Measurements from ENCODE around the gene ZNF487. TPM values are rescaled to one million over a fixed set of nuclear protein-coding genes. Genes with fewer than 3 reads are reported as not detected.

The ZNF487 gene
- total RNA-seq, 2 donors from 2014 or later: 2.8 to 4.5 TPM

GRCh38 chr10:43411536-43411935, 25.4 kb upstream of the ZNF487 start:
- DNase-seq: no peak
- intact Hi-C loops (cut with DNase I): no loop called here
- Histone ChIP-seq H3K27me3 (no peaks in the 10 kb centered on the region), H3K27ac (no peak overlapping the region), H3K36me3 (no peaks in the 10 kb centered on the region), H3K4me3 (no peak overlapping the region), H3K9me3 (no peaks in the 10 kb centered on the region), H3K4me1 (no peaks in the 10 kb centered on the region), H3K9ac (ENCODE audit: low read depth in 2 of 2, low read length in 2 of 2) (no peak overlapping the region)
- TF ChIP-seq CTCF (IDR thresholded peaks at IDR 0.05): no peak

- TF ChIP-seq CTCF (IDR thresholded peaks at IDR 0.05): no peak
- no peaks in the 10 kb centered on the region for H3K4me1 ChIP-seq
- no peak overlapping the region for H3K9ac ChIP-seq (ENCODE audit: low read depth in 2 of 2, low read length in 2 of 2)
- H3K27ac ChIP-seq: no peak overlapping the region
- H3K9me3 ChIP-seq: no peaks in the 10 kb centered on the region
- no peaks in the 10 kb centered on the region for H3K27me3 ChIP-seq
- no peak overlapping the region for H3K4me3 ChIP-seq
- no peak for DNase-seq
- intact Hi-C loops (cut with DNase I): no loop called here
- no peaks in the 10 kb centered on the region for H3K36me3 ChIP-seq
Measured at GRCh38 chr10:43415544-43415943, 21.4 kb upstream of the ZNF487 start.

GRCh38 chr10:43417950-43418768, 18.8 kb upstream of the ZNF487 start:
- Histone ChIP-seq H3K27ac (no peak overlapping the region), H3K4me3 (no peak overlapping the region), H3K36me3 (no peaks in the 10 kb centered on the region), H3K27me3 (no peaks in the 10 kb centered on the region), H3K9me3 (no peaks in the 10 kb centered on the region), H3K9ac (ENCODE audit: low read depth in 2 of 2, low read length in 2 of 2) (no peak overlapping the region), H3K4me1 (peaks cover 5% of the 10 kb centered on the region)
- intact Hi-C loops (cut with DNase I): no loop called here
- no peak for DNase-seq
- TF ChIP-seq CTCF (IDR thresholded peaks at IDR 0.05): no peak

GRCh38 chr10:43419997-43420368, 16.9 kb upstream of the ZNF487 start:
- no peaks in the 10 kb centered on the region for H3K36me3 ChIP-seq
- intact Hi-C loops (cut with DNase I): no loop called here
- no peak for TF ChIP-seq CTCF (IDR thresholded peaks at IDR 0.05)
- DNase-seq: no peak
- peak overlapping the region; percentile 46 for H3K4me3 ChIP-seq
- peak overlapping the region; percentile 97 for H3K27ac ChIP-seq
- peaks cover 5% of the 10 kb centered on the region for H3K4me1 ChIP-seq
- no peaks in the 10 kb centered on the region for H3K9me3 ChIP-seq
- H3K27me3 ChIP-seq: no peaks in the 10 kb centered on the region
- H3K9ac ChIP-seq (ENCODE audit: low read depth in 2 of 2, low read length in 2 of 2): peak overlapping the region; percentile 74 to 77

- peak overlapping the region; percentile 74 to 77 for H3K9ac ChIP-seq (ENCODE audit: low read depth in 2 of 2, low read length in 2 of 2)
- no peak for TF ChIP-seq CTCF (IDR thresholded peaks at IDR 0.05)
- peak overlapping the region; percentile 97 for H3K27ac ChIP-seq
- DNase-seq: peak; percentile 87
- peak overlapping the region; percentile 46 for H3K4me3 ChIP-seq
- no peaks in the 10 kb centered on the region for H3K9me3 ChIP-seq
- H3K36me3 ChIP-seq: no peaks in the 10 kb centered on the region
- no peaks in the 10 kb centered on the region for H3K27me3 ChIP-seq
- peaks cover 5% of the 10 kb centered on the region for H3K4me1 ChIP-seq
- intact Hi-C loops (cut with DNase I): no loop called here
Measured at GRCh38 chr10:43420369-43421200, 16.3 kb upstream of the ZNF487 start.

Measured in colonic mucosa (tissue), 4 donors.